H1 (cell line): ENCODE measurements around the gene SLC7A9. TPM values are rescaled to one million over a fixed set of nuclear protein-coding genes. Genes with fewer than 3 reads are reported as not detected.
A peak's percentile ranks its signal among the peaks of the same experiment; 100 is the strongest.

ENCODE experiments used
- CTCF ChIA-PET: fragments of 300-600 bp; sonication (Branson Sonifier 250); formaldehyde crosslinking; loops from one replicate; lab custom pipeline; 2021; ENCODE audit not compliant: partially characterized antibody; lab: Charles Lee
- POLR2A ChIA-PET: fragments of 300-600 bp; sonication (Branson Sonifier 250); formaldehyde crosslinking; loops from one replicate; lab custom pipeline; 2021; ENCODE audit warnings: inconsistent platforms; ENCODE audit not compliant: partially characterized antibody; lab: Charles Lee
- DNase-seq, 2 experiments: peaks; one replicate each; pipeline versions ENCODE4 v3.0.0 to v3.0.0-alpha.2; 2010 to 2022; ENCODE audit warnings: low spot score in 2 of 2, low read depth in 1 of 2, mixed read lengths in 1 of 2
- FAIRE-seq: peaks from 2 replicates; lab custom pipeline; 2011; peaks lifted over from hg19 to GRCh38; lab: Jason Lieb, UNC
- H2AFZ ChIP-seq: 2 replicates; pipeline ENCODE4 v1.8.1; 2012; ENCODE audit warnings: low read length, inconsistent platforms
- H2AK5ac ChIP-seq: 2 replicates; pipeline ENCODE4 v1.6.1; 2013; ENCODE audit warnings: low read depth, low read length
- H2BK120ac ChIP-seq: replicated peaks from 2 replicates; pipeline ENCODE3; 2013; ENCODE audit warnings: low read depth, low read length, inconsistent platforms
- H2BK12ac ChIP-seq: 2 replicates; pipeline ENCODE4 v1.6.1; 2013; ENCODE audit warnings: low read depth, low read length
- H2BK15ac ChIP-seq: 2 replicates; pipeline ENCODE4 v1.6.1; 2013; ENCODE audit warnings: low read length
- H2BK20ac ChIP-seq: 2 replicates; pipeline ENCODE4 v1.6.1; 2013; ENCODE audit warnings: low read length
- H2BK5ac ChIP-seq: 2 replicates; pipeline ENCODE4 v1.6.1; 2013; ENCODE audit warnings: low read depth, low read length
- H3K14ac ChIP-seq: 2 replicates; pipeline ENCODE4 v1.6.1; 2013; ENCODE audit warnings: inconsistent platforms; ENCODE audit not compliant: insufficient read length
- H3K18ac ChIP-seq: 2 replicates; pipeline ENCODE4 v1.6.1; 2013; ENCODE audit warnings: low read length; ENCODE audit errors: extremely low read depth
- H3K23ac ChIP-seq: 2 replicates; pipeline ENCODE4 v1.6.1; 2013; ENCODE audit warnings: inconsistent platforms; ENCODE audit not compliant: insufficient read length
- H3K23me2 ChIP-seq: 2 replicates; pipeline ENCODE4 v1.6.1; 2013; ENCODE audit warnings: low read depth, low read length
- H3K27ac ChIP-seq: 2 replicates; pipeline ENCODE4 v1.6.1; 2011; ENCODE audit warnings: low read depth, low read length, inconsistent platforms
- H3K27me3 ChIP-seq, 4 experiments: replicated peaks in 1 of 4; 1 replicate in 1 of 4; 2 replicates in 3 of 4; pipeline versions ENCODE4 v1.6.1 to v1.8.1; 2011 to 2013; ENCODE audit warnings: low read length in 3 of 4, mild to moderate bottlenecking in 3 of 4, inconsistent platforms in 2 of 4, mixed read lengths in 2 of 4, moderate library complexity in 1 of 4; ENCODE audit not compliant: control insufficient read depth in 3 of 4, insufficient read depth in 3 of 4; ENCODE audit errors: extremely low read depth in 1 of 4
- H3K36me3 ChIP-seq, 4 experiments: 2 replicates each; pipeline versions ENCODE4 v1.6.1 to v1.8.1; 2011 to 2013; ENCODE audit warnings: mild to moderate bottlenecking in 4 of 4, low read length in 3 of 4, moderate library complexity in 2 of 4, control low read depth in 1 of 4, inconsistent platforms in 1 of 4; ENCODE audit not compliant: insufficient read depth in 4 of 4, control insufficient read depth in 2 of 4
- H3K4ac ChIP-seq: replicated peaks from 2 replicates; pipeline ENCODE3; 2013; ENCODE audit warnings: low read length, low read depth, mixed read lengths, inconsistent platforms; ENCODE audit not compliant: insufficient read length
- H3K4me1 ChIP-seq, 4 experiments: replicated peaks in 1 of 4; 1 replicate in 1 of 4; 2 replicates in 3 of 4; pipeline versions ENCODE4 v1.6.1 to v1.8.1; 2011 to 2013; ENCODE audit warnings: low read length in 3 of 4, inconsistent platforms in 2 of 4, mixed read lengths in 1 of 4; ENCODE audit not compliant: insufficient read depth in 4 of 4, control insufficient read depth in 3 of 4
- H3K4me2 ChIP-seq, 2 experiments: 2 replicates each; pipeline versions ENCODE4 v1.6.1 to v1.8.1; 2011 to 2013; ENCODE audit warnings: low read depth in 2 of 2, low read length in 2 of 2, control low read depth in 1 of 2, inconsistent platforms in 1 of 2, mild to moderate bottlenecking in 1 of 2; ENCODE audit not compliant: insufficient read depth in 1 of 2
- H3K4me3 ChIP-seq, 4 experiments: fragments of 200-600, 300-600 bp in 1 of 4; sonication (generic), shearing (Covaris generic), sonication (Bioruptor Twin) in 1 of 4; 2 replicates each; pipeline versions ENCODE4 v1.5.1 to v1.8.1; 2011 to 2016; ENCODE audit warnings: low read length in 4 of 4, low read depth in 3 of 4, control low read depth in 2 of 4, inconsistent platforms in 2 of 4, mild to moderate bottlenecking in 2 of 4, mixed read lengths in 1 of 4, moderate library complexity in 1 of 4; ENCODE audit not compliant: insufficient read depth in 2 of 4; ENCODE audit errors: extremely low read depth in 1 of 4
- H3K56ac ChIP-seq: replicated peaks from 2 replicates; pipeline ENCODE3; 2013; ENCODE audit warnings: low read depth, mild to moderate bottlenecking, mixed read lengths, low read length, inconsistent platforms; ENCODE audit not compliant: insufficient read length
- H3K79me1 ChIP-seq: 2 replicates; pipeline ENCODE4 v1.6.1; 2013; ENCODE audit warnings: low read depth, low read length, control low read depth
- H3K79me2 ChIP-seq, 2 experiments: 2 replicates each; pipeline versions ENCODE4 v1.6.1 to v1.8.1; 2012 to 2013; ENCODE audit warnings: low read length in 2 of 2, mild to moderate bottlenecking in 2 of 2, inconsistent platforms in 1 of 2; ENCODE audit not compliant: insufficient read depth in 2 of 2, control insufficient read depth in 1 of 2
- H3K9ac ChIP-seq, 4 experiments: replicated peaks in 1 of 4; 1 replicate in 1 of 4; 2 replicates in 3 of 4; pipeline versions ENCODE4 v1.6.1 to v1.8.1; 2011 to 2013; ENCODE audit warnings: low read depth in 3 of 4, low read length in 3 of 4, control low read depth in 2 of 4, mild to moderate bottlenecking in 2 of 4, moderate library complexity in 2 of 4, inconsistent platforms in 1 of 4; ENCODE audit errors: extremely low read depth in 1 of 4
- H3K9me3 ChIP-seq, 2 experiments: 2 replicates each; pipeline versions ENCODE4 v1.6.1 to v1.8.1; 2012 to 2013; ENCODE audit warnings: mild to moderate bottlenecking in 2 of 2, moderate library complexity in 2 of 2, control low read depth in 1 of 2, inconsistent platforms in 1 of 2, low read depth in 1 of 2, low read length in 1 of 2, mixed read lengths in 1 of 2; ENCODE audit not compliant: insufficient read depth in 2 of 2
- H4K20me1 ChIP-seq, 2 experiments: replicated peaks in 1 of 2; 2 replicates each; pipeline versions ENCODE3 to v1.8.1; 2011 to 2013; ENCODE audit warnings: inconsistent platforms in 2 of 2, low read length in 2 of 2, mild to moderate bottlenecking in 1 of 2; ENCODE audit not compliant: insufficient read depth in 2 of 2, control insufficient read depth in 1 of 2
- H4K5ac ChIP-seq: 2 replicates; pipeline ENCODE4 v1.6.1; 2013; ENCODE audit warnings: low read length, low read depth, mixed read lengths, inconsistent platforms; ENCODE audit not compliant: insufficient read length
- H4K8ac ChIP-seq: 2 replicates; pipeline ENCODE4 v1.8.0; 2013; ENCODE audit warnings: mild to moderate bottlenecking, moderate library complexity, low read length, inconsistent platforms; ENCODE audit not compliant: insufficient read depth; ENCODE audit errors: extremely low read depth
- H4K91ac ChIP-seq: replicated peaks from 2 replicates; pipeline ENCODE3; 2013; ENCODE audit warnings: low read length, mixed read lengths, inconsistent platforms; ENCODE audit not compliant: insufficient read length
- CREB1 ChIP-seq: IDR thresholded peaks from 2 replicates; pipeline ENCODE4 v1.6.1; 2012; ENCODE audit warnings: inconsistent platforms
- CTBP2 ChIP-seq: IDR thresholded peaks from 2 replicates; pipeline ENCODE4 v1.7.0; 2011; ENCODE audit warnings: borderline replicate concordance, mild to moderate bottlenecking, moderate library complexity, mixed read lengths, low read length; ENCODE audit not compliant: insufficient read depth, insufficient read length
- CTCF ChIP-seq, 3 experiments: IDR thresholded peaks; 1 replicate in 2 of 3; 2 replicates in 1 of 3; pipeline versions ENCODE4 v1.5.1 to v1.6.1; 2011; ENCODE audit warnings: low read length in 3 of 3, mild to moderate bottlenecking in 3 of 3, inconsistent platforms in 2 of 3, low read depth in 1 of 3, moderate library complexity in 1 of 3; ENCODE audit not compliant: insufficient read depth in 1 of 3; ENCODE audit errors: control extremely low read depth in 1 of 3
- KDM4A ChIP-seq: IDR thresholded peaks from one replicate; pipeline ENCODE4 v1.7.1; 2012; ENCODE audit warnings: low read depth, mild to moderate bottlenecking, moderate library complexity, low read length, inconsistent platforms; ENCODE audit not compliant: severe bottlenecking
- KDM5A ChIP-seq: fragments of 200-600 bp; IDR thresholded peaks from 2 replicates; pipeline ENCODE4 v1.7.1; 2012; ENCODE audit warnings: mild to moderate bottlenecking, low read length, inconsistent platforms, mixed read lengths
- ZNF274 ChIP-seq: IDR thresholded peaks from 2 replicates; pipeline ENCODE4 v1.7.0; 2012; ENCODE audit warnings: low read length, borderline replicate concordance; ENCODE audit errors: extremely low read depth
- WGBS, 2 experiments: shearing (Covaris generic) in 1 of 2; methylation state at CpG; one replicate each; pipeline versions ENCODE4 v1.1.6 to v1.1.7; 2013 to 2015; ENCODE audit warnings: low lambda C conversion rate in 2 of 2, mixed read lengths in 2 of 2, inconsistent platforms in 1 of 2, low coverage in 1 of 2, missing lambda C conversion rate in 1 of 2; ENCODE audit not compliant: insufficient replicate concordance in 2 of 2, insufficient coverage in 1 of 2, insufficient read length in 1 of 2; ENCODE audit errors: extremely low coverage in 1 of 2, missing lambda C conversion rate in 1 of 2; 5-methylcytosine and 5-hydroxymethylcytosine counted together
- polyA plus RNA-seq, 7 experiments: library from polyadenylated mRNA; depleted of rRNA in 3 of 7; stranded (reverse) in 5 of 7; unstranded in 2 of 7; fragments of >200 nt in 5 of 7; fragments of 200-250 nt in 2 of 7; gene quantifications; 1 replicate in 5 of 7; 2 replicates in 1 of 7; 4 replicates in 1 of 7; pipeline versions ENCODE4 v1.2.1 to v1.2.3, GENCODE V29; 2011 to 2013; ENCODE audit warnings: missing spikeins in 2 of 7, mixed read lengths in 2 of 7
- total RNA-seq: library from RNA; stranded (reverse); fragmentation: NEBNext Ultra II Directional; extraction: Animal tissue kit (Norgen Biotek cat#: 25700); gene quantifications from 2 replicates; pipeline ENCODE4 v1.2.1, GENCODE V29; 2021

SLC7A9 gene
- total and polyA plus RNA-seq, 2 of the 8 experiments (the other 6 are each of a cell fraction or from before 2014, with no cell fraction given), result 0.15 TPM; not detected in 1

DNA sequence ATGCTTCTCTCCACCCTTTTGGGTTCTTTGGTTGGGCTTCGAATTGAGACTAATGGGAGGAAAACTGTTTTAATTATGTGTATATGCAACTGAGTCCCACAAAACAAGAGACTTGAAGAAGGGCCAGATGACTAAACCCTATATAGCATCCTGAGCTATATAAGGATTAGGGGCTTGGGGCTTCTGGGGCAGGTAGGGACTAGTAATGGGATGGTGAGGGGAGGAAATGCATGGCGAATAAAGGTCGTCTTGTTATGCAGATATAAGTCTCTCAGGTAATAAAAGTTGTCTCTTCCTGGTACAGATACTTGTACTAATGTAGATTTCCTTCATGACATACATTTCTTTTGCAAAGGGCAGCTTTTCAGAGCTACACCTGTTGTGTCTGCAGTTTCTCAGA, 2.8 kb upstream of the SLC7A9 start:
- no peak overlapping the region for H3K56ac ChIP-seq
- H3K79me1 ChIP-seq, result no peaks in the 10 kb centered on the region
- no peak overlapping the region for H2BK15ac ChIP-seq
- POLR2A ChIA-PET, result interaction anchor here (0.6 kb wide), 1 partner anchor 75 kb away, joined by 5 read pairs; no protein-coding TSS in a partner anchor
- H2AK5ac ChIP-seq, result no peak overlapping the region
- FAIRE-seq, result no peak
- no peaks in the 10 kb centered on the region for H3K36me3 ChIP-seq
- H4K8ac ChIP-seq, result no peak overlapping the region
- 89% methylated on average over 3 of the region's 3 CpGs; no CpG with 5 or more reads in 1 of the 2 experiments for WGBS, 2 experiments
- H4K91ac ChIP-seq, result no peak overlapping the region
- H3K4me1 ChIP-seq, result peaks cover 0 to 8% (median 3%) of the 10 kb centered on the region in 4 experiments; a peak in 6 of 7 replicates
- H2BK5ac ChIP-seq, result no peak overlapping the region
- no peak overlapping the region for H3K4me3 ChIP-seq
- no peak overlapping the region for H4K5ac ChIP-seq
- H3K23ac ChIP-seq, result no peak overlapping the region
- no peak overlapping the region for H3K9ac ChIP-seq
- H2AFZ ChIP-seq, result no peak overlapping the region
- H2BK120ac ChIP-seq, result no peak overlapping the region
- H3K4me2 ChIP-seq, result no peak overlapping the region
- TF ChIP-seq KDM4A (no peak), ZNF274 (no peak), KDM5A (no peak), CREB1 (no peak), CTCF (IDR thresholded peaks at IDR 0.05; ENCODE audit: control extremely low read depth in 1 of 3, insufficient read depth in 1 of 3, low read depth in 1 of 3, low read length in 3 of 3) (no peak), CTBP2 (no peak)
- no peaks in the 10 kb centered on the region for H3K27me3 ChIP-seq
- H3K79me2 ChIP-seq, result no peaks in the 10 kb centered on the region
- no peaks in the 10 kb centered on the region for H3K9me3 ChIP-seq
- peaks cover 0 to 1% of the 10 kb centered on the region in 2 experiments for H4K20me1 ChIP-seq
- no peak overlapping the region for H3K27ac ChIP-seq
- peak in 1 of 2 experiments; percentile 1 for DNase-seq
- no peak overlapping the region for H3K14ac ChIP-seq
- no peak overlapping the region for H2BK12ac ChIP-seq
- no peak overlapping the region for H2BK20ac ChIP-seq
- CTCF ChIA-PET, result no interaction called here
- H3K18ac ChIP-seq, result no peak overlapping the region
- no peak overlapping the region for H3K4ac ChIP-seq
- no peaks in the 10 kb centered on the region for H3K23me2 ChIP-seq
